ENCODE results near the gene ARHGEF17. TPM values are rescaled to one million over a fixed set of nuclear protein-coding genes. Genes with fewer than 3 reads are reported as not detected.
A peak's percentile ranks its signal among the peaks of the same experiment; 100 is the strongest.

ARHGEF17 gene
- total RNA-seq, 4 donors from 2014 or later: 12.0 to 44.9 (median 27.1) TPM

DNA sequence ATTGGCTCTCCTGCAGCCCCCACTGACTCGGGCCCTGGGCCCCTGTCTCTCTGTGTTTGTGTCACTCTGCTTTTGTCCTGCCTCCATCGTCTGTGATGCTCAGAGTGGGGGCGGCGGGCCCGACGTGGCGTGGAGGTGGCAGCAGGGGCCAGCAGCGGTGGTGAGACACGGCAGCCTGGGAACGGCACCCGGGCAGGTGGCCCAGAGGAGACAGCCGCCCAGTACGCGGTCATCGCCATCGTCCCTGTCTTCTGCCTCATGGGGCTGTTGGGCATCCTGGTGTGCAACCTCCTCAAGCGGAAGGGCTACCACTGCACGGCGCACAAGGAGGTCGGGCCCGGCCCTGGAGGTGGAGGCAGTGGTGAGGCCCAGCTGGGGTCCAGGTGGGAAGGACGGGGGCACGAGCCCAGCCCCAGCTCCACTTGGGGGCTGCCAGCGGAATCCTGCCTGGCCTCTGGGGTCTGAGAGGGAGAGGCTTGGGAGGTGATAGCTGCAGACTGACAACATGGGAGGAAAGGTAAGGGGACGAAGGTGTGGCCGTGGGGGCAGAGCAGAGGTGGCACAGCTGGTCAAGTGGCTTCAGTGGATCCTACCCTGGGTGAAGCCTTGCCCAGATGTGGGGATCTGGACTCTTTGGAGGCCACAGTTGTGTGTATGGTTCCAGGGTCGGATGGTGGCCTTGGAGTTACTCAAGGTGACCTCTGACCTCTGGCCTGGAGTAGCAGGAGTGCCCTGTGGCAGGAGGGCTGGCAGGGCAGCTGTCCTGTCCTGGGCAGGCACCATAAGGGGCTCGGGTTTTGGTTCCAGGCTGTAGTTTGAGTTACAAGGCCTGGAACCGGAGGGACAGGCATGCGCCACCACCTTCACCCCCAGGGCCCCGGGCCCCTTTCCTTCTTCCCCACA lies 84.3 kb downstream of the ARHGEF17 start:
- 96% methylated on average over 30 of the region's 31 CpGs; no CpG with 5 or more reads in 1 of the 2 donors for WGBS, 2 donors (ENCODE audit: low coverage in 1 of 2)
- H3K4me3 ChIP-seq: no peak overlapping the region
- H3K9me3 ChIP-seq: no peaks in the 10 kb centered on the region
- intact Hi-C loops (cut with DNase I; ENCODE audit: low total_unique reads) (no loop called here), in situ Hi-C loops (cut with MboI; ENCODE audit: low pct_ligation_motif_present in 1 of 4, low pct_unique_long_range_greater_than_20kb in 1 of 4, low sequenced_read_pairs in 3 of 4) (loop anchor here in 3 of 4 donors (5.0 to 10.0 kb wide), 2 partner anchors 40 to 48 kb away; no protein-coding TSS in a partner anchor)
- TF ChIP-seq POLR2A (IDR thresholded peaks at IDR 0.05) (no peak), POLR2AphosphoS5 (IDR thresholded peaks at IDR 0.05) (no peak), EP300 (IDR thresholded peaks at IDR 0.05; ENCODE audit: low read depth) (no peak)
- TF ChIP-seq, protein P1, sequence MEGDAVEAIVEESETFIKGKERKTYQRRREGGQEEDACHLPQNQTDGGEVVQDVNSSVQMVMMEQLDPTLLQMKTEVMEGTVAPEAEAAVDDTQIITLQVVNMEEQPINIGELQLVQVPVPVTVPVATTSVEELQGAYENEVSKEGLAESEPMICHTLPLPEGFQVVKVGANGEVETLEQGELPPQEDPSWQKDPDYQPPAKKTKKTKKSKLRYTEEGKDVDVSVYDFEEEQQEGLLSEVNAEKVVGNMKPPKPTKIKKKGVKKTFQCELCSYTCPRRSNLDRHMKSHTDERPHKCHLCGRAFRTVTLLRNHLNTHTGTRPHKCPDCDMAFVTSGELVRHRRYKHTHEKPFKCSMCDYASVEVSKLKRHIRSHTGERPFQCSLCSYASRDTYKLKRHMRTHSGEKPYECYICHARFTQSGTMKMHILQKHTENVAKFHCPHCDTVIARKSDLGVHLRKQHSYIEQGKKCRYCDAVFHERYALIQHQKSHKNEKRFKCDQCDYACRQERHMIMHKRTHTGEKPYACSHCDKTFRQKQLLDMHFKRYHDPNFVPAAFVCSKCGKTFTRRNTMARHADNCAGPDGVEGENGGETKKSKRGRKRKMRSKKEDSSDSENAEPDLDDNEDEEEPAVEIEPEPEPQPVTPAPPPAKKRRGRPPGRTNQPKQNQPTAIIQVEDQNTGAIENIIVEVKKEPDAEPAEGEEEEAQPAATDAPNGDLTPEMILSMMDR (IDR thresholded peaks at IDR 0.05): no peak
- no peaks in the 10 kb centered on the region for H3K36me3 ChIP-seq
- peaks cover 0 to 5% (median 0%) of the 10 kb centered on the region in 4 donors for H3K4me1 ChIP-seq
- DNase-seq: no peak
- H3K27me3 ChIP-seq: no peaks in the 10 kb centered on the region
- H3K27ac ChIP-seq: no peak overlapping the region

DNA sequence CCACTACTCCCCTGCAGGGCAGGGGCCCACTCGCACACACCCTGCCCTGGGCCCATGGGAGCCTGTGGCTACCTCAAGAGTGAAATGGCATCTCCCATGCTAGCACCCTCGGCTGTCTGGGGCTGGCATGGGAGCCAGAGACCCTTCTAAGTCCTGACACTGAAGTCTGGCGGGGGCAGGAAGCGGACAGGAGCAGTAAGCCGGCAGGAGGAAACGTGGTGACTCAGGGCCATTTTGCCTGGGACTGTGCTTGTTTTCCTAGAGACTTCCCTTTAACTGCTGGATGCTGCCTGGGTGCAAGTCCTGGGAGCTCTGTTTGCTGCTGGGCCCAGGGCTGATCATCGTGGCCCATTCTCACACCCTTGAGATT lies 84.9 kb downstream of the ARHGEF17 start:
- intact Hi-C loops (cut with DNase I; ENCODE audit: low total_unique reads) (no loop called here), in situ Hi-C loops (cut with MboI; ENCODE audit: low pct_ligation_motif_present in 1 of 4, low pct_unique_long_range_greater_than_20kb in 1 of 4, low sequenced_read_pairs in 3 of 4) (loop anchor here in 3 of 4 donors (5.0 to 10.0 kb wide), 2 partner anchors 41 to 48 kb away; no protein-coding TSS in a partner anchor)
- no peaks in the 10 kb centered on the region for H3K4me1 ChIP-seq
- no peaks in the 10 kb centered on the region for H3K27me3 ChIP-seq
- no peak overlapping the region for H3K4me3 ChIP-seq
- H3K27ac ChIP-seq: no peak overlapping the region
- no peak for DNase-seq
- H3K9me3 ChIP-seq: no peaks in the 10 kb centered on the region
- no peak for TF ChIP-seq POLR2A (IDR thresholded peaks at IDR 0.05)
- TF ChIP-seq, protein P1 (IDR thresholded peaks at IDR 0.05): no peak
- no peak for TF ChIP-seq EP300 (IDR thresholded peaks at IDR 0.05; ENCODE audit: low read depth)
- TF ChIP-seq POLR2AphosphoS5 (IDR thresholded peaks at IDR 0.05): no peak
- WGBS, 2 donors (ENCODE audit: low coverage in 1 of 2): 86% methylated on average over 7 of the region's 7 CpGs; no CpG with 5 or more reads in 1 of the 2 donors
- H3K36me3 ChIP-seq: no peaks in the 10 kb centered on the region

DNA sequence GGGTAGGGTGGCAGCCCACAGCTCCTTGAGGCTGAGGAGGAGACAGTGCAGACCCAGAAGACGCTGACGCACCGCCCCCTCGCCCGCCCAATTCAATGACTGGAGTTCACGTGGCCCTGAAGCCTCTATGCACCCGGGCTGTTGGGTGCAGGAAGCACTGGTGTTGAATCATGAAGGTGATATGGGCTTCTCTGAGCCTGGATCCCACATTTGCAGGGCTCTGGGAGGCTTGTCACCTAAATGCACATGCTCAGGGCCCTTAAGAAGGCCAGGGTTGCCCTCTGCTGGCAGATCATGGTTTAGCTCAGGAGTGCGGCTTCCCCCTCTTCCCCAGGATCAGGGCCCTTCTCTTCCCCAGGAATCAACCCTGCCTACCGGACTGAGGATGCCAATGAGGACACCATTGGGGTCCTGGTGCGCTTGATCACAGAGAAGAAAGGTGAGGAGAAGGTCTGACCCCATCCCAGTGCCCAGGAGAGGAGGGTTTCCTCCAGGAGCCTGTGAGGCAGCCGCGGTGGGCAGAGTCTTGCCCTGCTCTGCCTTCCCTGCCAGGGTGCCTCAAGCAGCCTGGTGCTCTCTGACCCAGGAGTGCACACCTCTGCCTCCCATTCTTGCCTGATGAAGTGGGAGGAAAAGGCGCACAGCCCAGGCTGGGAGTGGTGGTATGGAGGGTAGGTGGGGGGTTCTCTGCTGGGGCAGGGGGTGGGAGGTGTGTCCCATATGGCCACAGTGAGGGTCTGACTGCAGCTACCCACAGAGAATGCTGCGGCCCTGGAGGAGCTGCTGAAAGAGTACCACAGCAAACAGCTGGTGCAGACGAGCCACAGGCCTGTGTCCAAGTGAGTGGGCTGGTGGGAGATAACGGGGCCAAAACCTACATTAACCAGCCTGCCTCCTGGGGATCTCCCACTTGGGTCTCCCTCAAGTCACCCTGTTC lies 85.7 kb downstream of the ARHGEF17 start:
- Histone ChIP-seq H3K9me3 (no peaks in the 10 kb centered on the region), H3K27ac (no peak overlapping the region), H3K36me3 (no peaks in the 10 kb centered on the region), H3K27me3 (no peaks in the 10 kb centered on the region), H3K4me3 (no peak overlapping the region), H3K4me1 (no peaks in the 10 kb centered on the region)
- 67 to 82% methylated on average over 3 to 16 of the region's 16 CpGs for WGBS, 2 donors (ENCODE audit: low coverage in 1 of 2)
- in situ Hi-C loops (cut with MboI; ENCODE audit: low pct_ligation_motif_present in 1 of 4, low pct_unique_long_range_greater_than_20kb in 1 of 4, low sequenced_read_pairs in 3 of 4) (loop anchor here in 3 of 4 donors (5.0 to 10.0 kb wide), 2 partner anchors 41 to 49 kb away; no protein-coding TSS in a partner anchor), intact Hi-C loops (cut with DNase I; ENCODE audit: low total_unique reads) (no loop called here)
- TF ChIP-seq, protein P1 (IDR thresholded peaks at IDR 0.05): peak; percentile 66 to 90 (median 79)
- no peak for TF ChIP-seq POLR2AphosphoS5 (IDR thresholded peaks at IDR 0.05)
- DNase-seq: peak; percentile 80

All from transverse colon (tissue), 4 donors.